NCI-H2029 (cell line): ENCODE data around the gene SLMAP.
A peak's percentile ranks its signal among the peaks of the same experiment; 100 is the strongest.

Experiments used
- DNase-seq: peaks from one replicate; lab custom pipeline; 2025; lab: John Stamatoyannopoulos, UW

The SLMAP gene

GRCh38 chr3:57755741-57756527 is at the start of gene SLMAP:
Gene SLMAP (plus strand): TSS chr3:57756309. CDS start chr3:57757652, 1,343 bp downstream.
- peak; percentile 84 for DNase-seq

GRCh38 chr3:57706462-57706861 is 49.6 kb upstream of the SLMAP start:
- no peak for DNase-seq

GRCh38 chr3:57709031-57709430 is 47.1 kb upstream of the SLMAP start:
- DNase-seq = no peak

GRCh38 chr3:57709559-57709958 is 46.5 kb upstream of the SLMAP start:
- DNase-seq = no peak

- no peak for DNase-seq
Measured at GRCh38 chr3:57715686-57716085, 40.4 kb upstream of the SLMAP start.

- DNase-seq = no peak
Measured at GRCh38 chr3:57717205-57717868, 38.8 kb upstream of the SLMAP start.

GRCh38 chr3:57718118-57718517 is 38.0 kb upstream of the SLMAP start:
- DNase-seq = no peak

- no peak for DNase-seq
Measured at GRCh38 chr3:57726397-57726796, 29.7 kb upstream of the SLMAP start.

GRCh38 chr3:57727106-57727505 is 29.0 kb upstream of the SLMAP start:
- no peak for DNase-seq

- DNase-seq = no peak
Measured at GRCh38 chr3:57729334-57730045, 26.6 kb upstream of the SLMAP start.

GRCh38 chr3:57730682-57731081 is 25.4 kb upstream of the SLMAP start:
- no peak for DNase-seq

GRCh38 chr3:57731311-57731710 is 24.8 kb upstream of the SLMAP start:
- no peak for DNase-seq

- DNase-seq = no peak
Measured at GRCh38 chr3:57733790-57734189, 22.3 kb upstream of the SLMAP start.

GRCh38 chr3:57735405-57735804 is 20.7 kb upstream of the SLMAP start:
- DNase-seq = no peak

- no peak for DNase-seq
Measured at GRCh38 chr3:57737840-57738239, 18.3 kb upstream of the SLMAP start.

- no peak for DNase-seq
Measured at GRCh38 chr3:57738391-57738790, 17.7 kb upstream of the SLMAP start.

- DNase-seq = no peak
Measured at GRCh38 chr3:57740027-57740426, 16.1 kb upstream of the SLMAP start.

GRCh38 chr3:57743496-57743895 is 12.6 kb upstream of the SLMAP start:
- DNase-seq = no peak

GRCh38 chr3:57745101-57745500 is 11.0 kb upstream of the SLMAP start:
- no peak for DNase-seq

GRCh38 chr3:57746156-57747010 is 9.7 kb upstream of the SLMAP start:
- DNase-seq = no peak

GRCh38 chr3:57749542-57749941 is 6.6 kb upstream of the SLMAP start:
- no peak for DNase-seq

GRCh38 chr3:57752307-57752706 is 3.8 kb upstream of the SLMAP start:
- no peak for DNase-seq
